ENCODE results near the gene DUSP14. TPM values are rescaled to one million over a fixed set of nuclear protein-coding genes. Genes with fewer than 3 reads are reported as not detected.

DUSP14 gene
- total and polyA plus RNA-seq, 9 of the 15 experiments (the other 6 are each of a cell fraction or from before 2014, with no cell fraction given): 20.2 to 74.0 (median 31.8) TPM

- Histone ChIP-seq H3K36me3 (ENCODE audit: control insufficient read depth, insufficient read depth, low read length) (peaks cover 54% of the 10 kb centered on the region), H3K27ac (ENCODE audit: extremely low read depth, low read depth, low read length) (no peak overlapping the region), H3K4me2 (ENCODE audit: insufficient read depth, low read length) (no peak overlapping the region), H4K20me1 (replicated peaks; ENCODE audit: control insufficient read depth, insufficient read depth, low read length) (no peaks in the 10 kb centered on the region), H3K4me1 (replicated peaks in 1 of 2; ENCODE audit: control insufficient read depth in 2 of 2, insufficient read depth in 2 of 2, low read length in 2 of 2) (no peaks in the 10 kb centered on the region), H2AFZ (ENCODE audit: low read depth, low read length) (no peak overlapping the region), H3K27me3 (ENCODE audit: control insufficient read depth in 2 of 2, insufficient read depth in 2 of 2, low read length in 2 of 2) (no peaks in the 10 kb centered on the region), H3K79me2 (ENCODE audit: control insufficient read depth, insufficient read depth, low read length) (no peaks in the 10 kb centered on the region), H3K9ac (ENCODE audit: insufficient read depth in 1 of 2, low read depth in 2 of 2, low read length in 2 of 2) (no peak overlapping the region), H3K9me1 (ENCODE audit: control insufficient read depth, insufficient read depth, low read length) (no peaks in the 10 kb centered on the region), H3K4me3 (no peak overlapping the region), H3K9me3 (replicated peaks; ENCODE audit: control insufficient read depth, insufficient read depth, low read depth, low read length) (no peaks in the 10 kb centered on the region)
- ATAC-seq (no peak), DNase-seq (ENCODE audit: extremely low read depth in 1 of 4, low spot score in 3 of 4) (no peak), FAIRE-seq (no peak)
- intact Hi-C loops (cut with micrococcal nuclease) (no loop called here), in situ Hi-C loops (cut with MboI) (no loop called here)
- BruUV-seq (replicated peaks): no TSS peak
- ChIA-PET POLR2A (interaction anchor here (1.1 kb wide), 1 partner anchor 16 kb away, joined by 3 read pairs; no protein-coding TSS in a partner anchor), CTCF (ENCODE audit: low intra/inter-chr PET ratio) (no interaction called here)
- 83% methylated on average over 9 of the region's 9 CpGs for WGBS (ENCODE audit: insufficient coverage, low coverage, missing lambda C conversion rate)
- TF ChIP-seq, protein P1, sequence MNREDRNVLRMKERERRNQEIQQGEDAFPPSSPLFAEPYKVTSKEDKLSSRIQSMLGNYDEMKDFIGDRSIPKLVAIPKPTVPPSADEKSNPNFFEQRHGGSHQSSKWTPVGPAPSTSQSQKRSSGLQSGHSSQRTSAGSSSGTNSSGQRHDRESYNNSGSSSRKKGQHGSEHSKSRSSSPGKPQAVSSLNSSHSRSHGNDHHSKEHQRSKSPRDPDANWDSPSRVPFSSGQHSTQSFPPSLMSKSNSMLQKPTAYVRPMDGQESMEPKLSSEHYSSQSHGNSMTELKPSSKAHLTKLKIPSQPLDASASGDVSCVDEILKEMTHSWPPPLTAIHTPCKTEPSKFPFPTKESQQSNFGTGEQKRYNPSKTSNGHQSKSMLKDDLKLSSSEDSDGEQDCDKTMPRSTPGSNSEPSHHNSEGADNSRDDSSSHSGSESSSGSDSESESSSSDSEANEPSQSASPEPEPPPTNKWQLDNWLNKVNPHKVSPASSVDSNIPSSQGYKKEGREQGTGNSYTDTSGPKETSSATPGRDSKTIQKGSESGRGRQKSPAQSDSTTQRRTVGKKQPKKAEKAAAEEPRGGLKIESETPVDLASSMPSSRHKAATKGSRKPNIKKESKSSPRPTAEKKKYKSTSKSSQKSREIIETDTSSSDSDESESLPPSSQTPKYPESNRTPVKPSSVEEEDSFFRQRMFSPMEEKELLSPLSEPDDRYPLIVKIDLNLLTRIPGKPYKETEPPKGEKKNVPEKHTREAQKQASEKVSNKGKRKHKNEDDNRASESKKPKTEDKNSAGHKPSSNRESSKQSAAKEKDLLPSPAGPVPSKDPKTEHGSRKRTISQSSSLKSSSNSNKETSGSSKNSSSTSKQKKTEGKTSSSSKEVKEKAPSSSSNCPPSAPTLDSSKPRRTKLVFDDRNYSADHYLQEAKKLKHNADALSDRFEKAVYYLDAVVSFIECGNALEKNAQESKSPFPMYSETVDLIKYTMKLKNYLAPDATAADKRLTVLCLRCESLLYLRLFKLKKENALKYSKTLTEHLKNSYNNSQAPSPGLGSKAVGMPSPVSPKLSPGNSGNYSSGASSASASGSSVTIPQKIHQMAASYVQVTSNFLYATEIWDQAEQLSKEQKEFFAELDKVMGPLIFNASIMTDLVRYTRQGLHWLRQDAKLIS (CRISPR knock-in tag; IDR thresholded peaks at IDR 0.05): no peak
- TF ChIP-seq ZNF592 (IDR thresholded peaks at IDR 0.05): 0 out of 2 replicates have a peak, but pooled peaks have one; percentile 6
- TF ChIP-seq VEZF1 (CRISPR knock-in tag; IDR thresholded peaks at IDR 0.05): no peak
- TF ChIP-seq NR2C2 (CRISPR knock-in tag; IDR thresholded peaks at IDR 0.05): no peak
- peak; percentile 23; the same call in 1 of the 2 replicates for TF ChIP-seq NR2C2 (tag; IDR thresholded peaks at IDR 0.05)
- TF ChIP-seq SNAPC5 (CRISPR knock-in tag; IDR thresholded peaks at IDR 0.05): no peak
- 0 out of 2 replicates have a peak, but pooled peaks have one; percentile 25 for TF ChIP-seq ATF7 (IDR thresholded peaks at IDR 0.05)
- no peak for TF ChIP-seq ZBTB33 (CRISPR knock-in tag; IDR thresholded peaks at IDR 0.05)
Observed at GRCh38 chr17:37541880-37542660, 52.4 kb downstream of the DUSP14 start.
